Esophagus squamous epithelium (tissue), 5 donors: ENCODE measurements around the gene CCDC92. TPM values are rescaled to one million over a fixed set of nuclear protein-coding genes. Genes with fewer than 3 reads are reported as not detected.

ENCODE experiments used
- DNase-seq: peaks from one replicate; lab custom pipeline; 2025; lab: John Stamatoyannopoulos, UW
- H3K27ac ChIP-seq, 4 donors: fragments of 200-600 bp; sonication (generic); one replicate each; pipeline ENCODE4 v1.5.1; 2016 to 2019; ENCODE audit warnings: mild to moderate bottlenecking in 1 of 4
- H3K27me3 ChIP-seq, 4 donors: fragments of 200-600 bp; sonication (generic); 1 replicate in 3 of 4; 2 replicates in 1 of 4; pipeline versions ENCODE4 v1.5.1 to v1.6.0; 2017 to 2021; ENCODE audit warnings: antibody characterized with exemption in 1 of 4
- H3K36me3 ChIP-seq, 3 donors: fragments of 200-600 bp; sonication (generic); one replicate each; pipeline ENCODE4 v1.5.1; 2016 to 2019
- H3K4me1 ChIP-seq, 3 donors: fragments of 200-600 bp; sonication (generic); one replicate each; pipeline ENCODE4 v1.5.1; 2017 to 2019
- H3K4me3 ChIP-seq, 4 donors: fragments of 200-600 bp; sonication (generic); 1 replicate in 3 of 4; 2 replicates in 1 of 4; pipeline ENCODE4 v1.5.1; 2016 to 2019; ENCODE audit warnings: mild to moderate bottlenecking in 2 of 4, moderate library complexity in 1 of 4
- H3K9me3 ChIP-seq, 3 donors: fragments of 200-600 bp; sonication (generic); one replicate each; pipeline ENCODE4 v1.5.1; 2016 to 2019
- CTCF ChIP-seq, 6 experiments: fragments of 450-650 bp in 4 of 6; fragments of 200-600 bp in 2 of 6; sonication (generic) in 2 of 6; IDR thresholded peaks; one replicate each; pipeline ENCODE4 v1.5.1; 2016 to 2019; ENCODE audit warnings: antibody characterized with exemption in 6 of 6, mild to moderate bottlenecking in 4 of 6, moderate library complexity in 4 of 6
- POLR2A ChIP-seq, 4 donors: fragments of 450-650 bp; IDR thresholded peaks; one replicate each; pipeline ENCODE4 v1.6.1; 2017; ENCODE audit warnings: antibody characterized with exemption in 4 of 4, mild to moderate bottlenecking in 4 of 4, moderate library complexity in 3 of 4
- WGBS, 2 donors: methylation state at CpG; one replicate each; pipeline ENCODE4 v1.1.5; 2018; 5-methylcytosine and 5-hydroxymethylcytosine counted together
- intact Hi-C: fragments of 100-400 bp; cut with DNase I; formaldehyde crosslinking; loops from one replicate; pipeline ENCODE4 v1.15.0; 2022
- total RNA-seq, 4 donors: library from RNA; depleted of rRNA; stranded (reverse); fragments of >200 nt; gene quantifications; one replicate each; pipeline ENCODE4 v1.1.0, GENCODE V29; 2016
- donor health status: DM: yes; HTN: yes; CAD: no.

CCDC92 gene
- total RNA-seq, 4 donors from 2014 or later, result 7.2 to 16.2 (median 11.4) TPM

GRCh38 chr12:123907726-123908476, 64.7 kb downstream of the CCDC92 start:
- 36 to 38% methylated on average over 6 to 12 of the region's 12 CpGs for WGBS, 2 donors
- TF ChIP-seq POLR2A (IDR thresholded peaks at IDR 0.05) (no peak), CTCF (IDR thresholded peaks at IDR 0.05) (no peak)
- Histone ChIP-seq H3K9me3 (no peaks in the 10 kb centered on the region), H3K27me3 (peaks cover 0 to 17% (median 0%) of the 10 kb centered on the region in 4 donors), H3K27ac (peak overlapping the region in 1 of 4 donors; percentile 57), H3K4me1 (peaks cover 0 to 6% (median 0%) of the 10 kb centered on the region in 3 donors), H3K36me3 (no peaks in the 10 kb centered on the region), H3K4me3 (peak overlapping the region in 1 of 4 donors; percentile 12)
- DNase-seq, result no peak
- intact Hi-C loops, result no loop called here

GRCh38 chr12:123906711-123907420, 65.8 kb downstream of the CCDC92 start:
- H3K27ac ChIP-seq, result no peak overlapping the region
- 92 to 95% methylated on average over 6 to 7 of the region's 7 CpGs for WGBS, 2 donors
- H3K9me3 ChIP-seq, result no peaks in the 10 kb centered on the region
- DNase-seq, result no peak
- peaks cover 0 to 27% (median 0%) of the 10 kb centered on the region in 4 donors for H3K27me3 ChIP-seq
- H3K4me3 ChIP-seq, result no peak overlapping the region
- H3K36me3 ChIP-seq, result no peaks in the 10 kb centered on the region
- intact Hi-C loops, result no loop called here
- H3K4me1 ChIP-seq, result peaks cover 0 to 6% (median 0%) of the 10 kb centered on the region in 3 donors
- no peak for TF ChIP-seq CTCF (IDR thresholded peaks at IDR 0.05)
- TF ChIP-seq POLR2A (IDR thresholded peaks at IDR 0.05), result no peak

- 19 to 25% methylated on average over 9 of the region's 9 CpGs for WGBS, 2 donors
- Histone ChIP-seq H3K9me3 (no peaks in the 10 kb centered on the region), H3K4me1 (peaks cover 0 to 6% (median 0%) of the 10 kb centered on the region in 3 donors), H3K27me3 (peaks cover 0 to 39% (median 0%) of the 10 kb centered on the region in 4 donors), H3K4me3 (no peak overlapping the region), H3K27ac (no peak overlapping the region), H3K36me3 (no peaks in the 10 kb centered on the region)
- TF ChIP-seq CTCF (IDR thresholded peaks at IDR 0.05) (peak; percentile 43 to 73 (median 63)), POLR2A (IDR thresholded peaks at IDR 0.05) (no peak)
- intact Hi-C loops, result no loop called here
- no peak for DNase-seq
Observed at GRCh38 chr12:123905319-123905925, 67.2 kb downstream of the CCDC92 start.

- no peak for DNase-seq
- TF ChIP-seq CTCF (IDR thresholded peaks at IDR 0.05), result no peak
- WGBS, 2 donors, result 87 to 90% methylated on average over 12 to 15 of the region's 22 CpGs
- H3K9me3 ChIP-seq, result no peaks in the 10 kb centered on the region
- H3K4me3 ChIP-seq, result no peak overlapping the region
- peaks cover 0 to 56% (median 0%) of the 10 kb centered on the region in 4 donors for H3K27me3 ChIP-seq
- intact Hi-C loops, result no loop called here
- peaks cover 0 to 6% (median 0%) of the 10 kb centered on the region in 3 donors for H3K4me1 ChIP-seq
- no peak overlapping the region for H3K27ac ChIP-seq
- no peaks in the 10 kb centered on the region for H3K36me3 ChIP-seq
Observed at GRCh38 chr12:123903301-123904065, 69.1 kb downstream of the CCDC92 start.
